Neutrophil (primary cell): ENCODE results near the gene MX1.

Experiments used
- H3K27ac ChIP-seq: fragments of 200-600 bp; sonication (generic); 2 replicates; pipeline ENCODE4 v1.5.1; 2016; ENCODE audit warnings: mild to moderate bottlenecking, moderate library complexity
- H3K27me3 ChIP-seq: fragments of 200-600 bp; sonication (generic); 2 replicates; pipeline ENCODE4 v1.6.0; 2016; ENCODE audit warnings: mild to moderate bottlenecking
- H3K36me3 ChIP-seq: fragments of 200-600 bp; sonication (generic); 2 replicates; pipeline ENCODE4 v1.5.1; 2017
- H3K4me1 ChIP-seq, 2 experiments: fragments of 200-600 bp in 1 of 2; sonication (generic) in 1 of 2; 1 replicate in 1 of 2; 2 replicates in 1 of 2; pipeline versions ENCODE4 v1.5.1 to v1.6.1; 2013 to 2016; ENCODE audit warnings: low read depth in 1 of 2, low read length in 1 of 2, mild to moderate bottlenecking in 1 of 2, moderate library complexity in 1 of 2; ENCODE audit not compliant: control insufficient read depth in 1 of 2, insufficient read depth in 1 of 2
- H3K4me3 ChIP-seq, 2 experiments: fragments of 200-600 bp in 1 of 2; sonication (generic) in 1 of 2; 1 replicate in 1 of 2; 2 replicates in 1 of 2; pipeline ENCODE4 v1.5.1; 2013 to 2016; ENCODE audit warnings: low read depth in 1 of 2, low read length in 1 of 2, mild to moderate bottlenecking in 1 of 2, moderate library complexity in 1 of 2
- H3K9me3 ChIP-seq: fragments of 200-600 bp; sonication (generic); 2 replicates; pipeline ENCODE4 v1.5.1; 2016
- TF ChIP-seq, protein P1 (sequence below): fragments of 200-600 bp; sonication (generic); IDR thresholded peaks from 2 replicates; pipeline ENCODE4 v1.5.1; 2016; ENCODE audit warnings: antibody characterized with exemption

The MX1 gene

DNA sequence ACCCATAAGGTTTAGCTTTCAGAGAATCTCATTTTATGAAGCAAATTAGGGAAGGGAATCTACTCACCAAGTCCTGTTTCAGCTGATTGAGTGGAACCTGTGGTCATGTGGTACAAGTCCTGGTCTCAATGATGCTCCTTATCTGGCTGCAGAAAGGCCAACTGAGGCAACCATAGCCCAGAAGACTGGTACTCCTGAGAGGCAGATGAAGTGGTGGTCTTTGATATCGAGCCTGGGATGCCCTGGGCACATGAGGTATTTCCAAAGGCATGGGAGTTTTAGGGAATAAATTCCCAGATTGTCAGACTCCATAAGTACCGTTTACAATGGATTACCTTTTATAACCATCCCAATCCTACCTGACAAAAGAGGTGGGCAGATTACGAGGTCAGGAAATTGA, 3.3 kb downstream of the MX1 start:
- Histone ChIP-seq H3K9me3 (no peaks in the 10 kb centered on the region), H3K27me3 (peaks cover 27% of the 10 kb centered on the region), H3K4me3 (no peak overlapping the region), H3K36me3 (peaks cover 29% of the 10 kb centered on the region), H3K4me1 (peaks cover 14 to 17% of the 10 kb centered on the region in 2 experiments), H3K27ac (no peak overlapping the region)
- TF ChIP-seq, protein P1, sequence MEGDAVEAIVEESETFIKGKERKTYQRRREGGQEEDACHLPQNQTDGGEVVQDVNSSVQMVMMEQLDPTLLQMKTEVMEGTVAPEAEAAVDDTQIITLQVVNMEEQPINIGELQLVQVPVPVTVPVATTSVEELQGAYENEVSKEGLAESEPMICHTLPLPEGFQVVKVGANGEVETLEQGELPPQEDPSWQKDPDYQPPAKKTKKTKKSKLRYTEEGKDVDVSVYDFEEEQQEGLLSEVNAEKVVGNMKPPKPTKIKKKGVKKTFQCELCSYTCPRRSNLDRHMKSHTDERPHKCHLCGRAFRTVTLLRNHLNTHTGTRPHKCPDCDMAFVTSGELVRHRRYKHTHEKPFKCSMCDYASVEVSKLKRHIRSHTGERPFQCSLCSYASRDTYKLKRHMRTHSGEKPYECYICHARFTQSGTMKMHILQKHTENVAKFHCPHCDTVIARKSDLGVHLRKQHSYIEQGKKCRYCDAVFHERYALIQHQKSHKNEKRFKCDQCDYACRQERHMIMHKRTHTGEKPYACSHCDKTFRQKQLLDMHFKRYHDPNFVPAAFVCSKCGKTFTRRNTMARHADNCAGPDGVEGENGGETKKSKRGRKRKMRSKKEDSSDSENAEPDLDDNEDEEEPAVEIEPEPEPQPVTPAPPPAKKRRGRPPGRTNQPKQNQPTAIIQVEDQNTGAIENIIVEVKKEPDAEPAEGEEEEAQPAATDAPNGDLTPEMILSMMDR = no peak

DNA sequence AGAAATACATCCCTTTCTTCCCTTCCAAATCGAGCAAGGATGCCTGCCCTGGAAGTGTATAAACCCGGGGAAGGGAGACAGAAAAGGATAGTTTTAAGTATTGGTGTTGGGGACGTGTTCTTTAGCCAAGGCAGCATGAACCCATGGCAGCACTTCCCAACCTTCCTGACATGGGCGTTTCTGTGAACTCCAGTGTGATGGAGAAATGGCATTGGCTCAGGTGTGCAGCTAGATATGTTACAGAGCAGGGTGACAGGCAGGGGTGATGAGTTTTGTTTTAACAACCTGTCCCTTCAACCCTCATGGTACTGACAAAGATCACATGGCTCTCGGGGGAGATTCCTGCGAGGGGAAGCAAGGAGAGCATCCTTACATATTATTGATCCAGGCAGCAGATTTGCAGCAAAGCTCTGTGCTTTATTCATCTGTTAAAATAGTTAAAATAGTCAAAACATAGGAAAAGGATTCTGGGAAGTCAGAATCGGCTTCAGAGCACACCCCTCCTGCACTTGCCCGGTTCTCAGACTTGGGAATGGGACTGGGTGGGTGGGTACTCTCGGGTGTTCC, 4.0 kb downstream of the MX1 start:
- peaks cover 14 to 17% of the 10 kb centered on the region in 2 experiments for H3K4me1 ChIP-seq
- TF ChIP-seq, protein P1 = no peak

DNA sequence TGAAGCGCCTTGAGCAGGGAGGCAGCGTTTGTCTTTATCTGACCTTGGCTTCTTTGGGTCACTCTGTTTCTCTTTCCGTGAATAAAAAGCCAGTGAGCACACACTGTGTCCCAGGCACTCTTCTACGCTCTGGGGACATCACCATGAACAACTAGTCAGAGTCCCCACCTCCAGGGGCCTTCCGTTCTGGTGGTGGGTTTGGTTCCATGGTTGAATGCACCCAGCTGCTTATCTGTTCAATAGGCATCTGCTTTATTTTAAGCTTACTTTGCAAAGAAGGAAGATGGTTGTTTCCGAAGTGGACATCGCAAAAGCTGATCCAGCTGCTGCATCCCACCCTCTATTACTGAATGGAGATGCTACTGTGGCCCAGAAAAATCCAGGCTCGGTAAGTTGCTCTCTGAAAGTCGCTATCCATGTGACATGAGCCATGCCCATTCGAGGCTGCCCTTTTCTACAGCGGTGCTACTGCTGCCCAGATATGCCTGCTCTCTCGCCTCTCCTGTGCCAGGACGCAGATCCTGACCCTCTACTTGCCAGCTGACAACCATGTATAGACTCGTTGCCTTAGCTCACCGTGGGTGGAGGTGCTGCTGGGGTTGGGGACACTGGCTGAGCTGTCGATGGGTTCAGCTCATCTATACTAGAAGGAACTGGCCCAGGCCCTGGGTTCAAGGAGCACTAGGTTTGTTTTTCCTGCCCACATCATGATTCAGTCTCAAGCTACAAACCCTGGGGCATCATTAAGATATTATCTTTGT, 5.9 kb downstream of the MX1 start:
- H3K27me3 ChIP-seq = peaks cover 15% of the 10 kb centered on the region
- H3K27ac ChIP-seq = no peak overlapping the region
- H3K4me3 ChIP-seq = no peak overlapping the region
- peaks cover 46% of the 10 kb centered on the region for H3K36me3 ChIP-seq
- H3K4me1 ChIP-seq = peaks cover 2 to 8% of the 10 kb centered on the region in 2 experiments
- no peaks in the 10 kb centered on the region for H3K9me3 ChIP-seq
- TF ChIP-seq, protein P1 = no peak

More for the DNA sequence above, 4.0 kb downstream of the MX1 start:
- peaks cover 27% of the 10 kb centered on the region for H3K27me3 ChIP-seq
- H3K9me3 ChIP-seq = no peaks in the 10 kb centered on the region
- no peak overlapping the region for H3K4me3 ChIP-seq
- H3K27ac ChIP-seq = no peak overlapping the region
- peaks cover 29% of the 10 kb centered on the region for H3K36me3 ChIP-seq

DNA sequence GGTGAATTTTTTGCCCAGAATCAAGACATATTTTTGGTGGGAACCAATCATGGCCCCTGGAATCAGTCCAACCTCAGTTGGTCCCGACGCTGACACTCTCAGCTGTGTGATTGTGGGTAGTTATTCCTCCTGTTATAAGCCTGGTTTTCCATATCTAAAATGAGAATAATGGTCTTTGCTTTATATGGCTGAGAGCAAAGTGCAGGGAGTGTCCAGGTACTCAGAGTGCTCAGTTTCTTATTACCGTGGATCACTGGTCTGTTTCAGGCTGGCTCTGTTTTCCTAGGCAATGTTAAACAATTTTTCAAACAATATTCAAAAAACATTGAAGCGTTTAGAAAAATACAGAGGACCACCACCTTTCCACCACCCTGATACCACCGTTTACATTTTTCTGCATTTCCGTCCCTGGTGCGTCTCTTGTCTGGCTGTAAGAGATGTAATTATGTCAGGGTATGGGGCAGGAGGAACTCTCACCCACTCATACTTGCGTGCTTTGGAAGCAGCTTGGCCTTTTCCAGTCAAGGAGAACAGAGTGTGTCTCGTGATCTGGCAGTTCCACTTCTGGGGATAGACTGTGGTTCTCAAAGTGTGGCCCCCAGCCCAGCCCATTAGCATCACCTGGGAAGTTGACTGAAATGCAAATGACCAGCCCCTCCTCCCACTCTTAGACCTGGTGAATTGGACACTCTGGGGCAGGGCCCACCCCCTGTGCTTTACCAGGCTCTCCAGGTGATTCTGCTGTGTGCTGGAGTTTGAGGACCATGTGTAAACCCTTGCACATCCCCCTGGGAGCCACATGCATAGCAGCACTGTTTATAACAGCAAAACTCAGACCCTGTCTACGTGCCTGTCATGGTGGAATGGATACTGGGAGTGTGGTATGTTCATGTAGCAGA, 6.8 kb downstream of the MX1 start:
- Histone ChIP-seq H3K4me1 (no peaks in the 10 kb centered on the region), H3K36me3 (peaks cover 54% of the 10 kb centered on the region), H3K27me3 (peaks cover 7% of the 10 kb centered on the region), H3K4me3 (no peak overlapping the region), H3K27ac (no peak overlapping the region), H3K9me3 (no peaks in the 10 kb centered on the region)
- TF ChIP-seq, protein P1 = no peak

DNA sequence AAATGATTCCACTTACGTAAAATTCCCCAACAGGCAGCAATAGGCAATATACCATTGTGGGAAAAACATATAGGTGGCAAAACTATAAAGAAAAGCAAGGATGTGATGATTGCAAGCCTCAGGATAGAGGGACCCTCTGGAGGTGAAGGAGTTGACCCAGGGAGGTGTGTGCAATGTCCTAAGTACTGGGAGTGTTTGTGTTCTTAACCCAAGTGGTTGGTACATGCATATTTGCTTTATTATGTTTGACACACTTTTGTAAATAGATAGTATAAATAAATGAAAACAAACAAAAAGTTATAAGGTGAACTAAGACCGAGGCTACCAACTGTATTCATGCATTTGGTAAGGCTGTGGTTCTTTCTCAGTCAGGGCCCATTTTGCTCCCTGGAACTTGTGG, 7.5 kb downstream of the MX1 start:
- H3K4me3 ChIP-seq = no peak overlapping the region
- TF ChIP-seq, protein P1 = no peak
- no peaks in the 10 kb centered on the region for H3K4me1 ChIP-seq
- H3K36me3 ChIP-seq = peaks cover 62% of the 10 kb centered on the region
- H3K9me3 ChIP-seq = no peaks in the 10 kb centered on the region
- no peak overlapping the region for H3K27ac ChIP-seq
- H3K27me3 ChIP-seq = no peaks in the 10 kb centered on the region
